Neural crest cell (in vitro differentiated cells): ENCODE data around the gene DLGAP3. TPM values are rescaled to one million over a fixed set of nuclear protein-coding genes. Genes with fewer than 3 reads are reported as not detected.

Experiments
- DNase-seq: peaks from one replicate; pipeline ENCODE4 v3.0.0; 2021; ENCODE audit warnings: low read depth, mixed read lengths, low spot score
- H3K27ac Mint-ChIP-seq: one replicate; pipeline ENCODE4 v1.8.0; 2021; ENCODE audit warnings: mild to moderate bottlenecking, mixed read lengths; ENCODE audit not compliant: unreplicated experiment
- H3K27me3 Mint-ChIP-seq: 2 replicates; pipeline ENCODE4 v1.8.0; 2021; ENCODE audit warnings: low read depth, mild to moderate bottlenecking, mixed read lengths
- H3K36me3 Mint-ChIP-seq: 2 replicates; pipeline ENCODE4 v1.8.0; 2021; ENCODE audit warnings: low read depth, mild to moderate bottlenecking, mixed read lengths
- H3K4me1 Mint-ChIP-seq: 2 replicates; pipeline ENCODE4 v1.8.0; 2021; ENCODE audit warnings: mixed read lengths
- H3K4me3 Mint-ChIP-seq: one replicate; pipeline ENCODE4 v1.8.0; 2021; ENCODE audit warnings: mild to moderate bottlenecking, mixed read lengths
- H3K9me3 Mint-ChIP-seq: 2 replicates; pipeline ENCODE4 v1.8.0; 2021; ENCODE audit warnings: mixed read lengths
- total RNA-seq: library from RNA; stranded (reverse); gene quantifications from 2 replicates; pipeline ENCODE4 v1.2.1, GENCODE V29; 2021
- TF ChIP-seq, protein P1 (sequence below): fragments of 200-600 bp; sonication (generic); conservative IDR thresholded peaks from 2 replicates; pipeline ENCODE4 v1.5.0; 2021; ENCODE audit warnings: antibody characterized with exemption, mild to moderate bottlenecking

The DLGAP3 gene
- total RNA-seq, 1 donor from 2014 or later, result 5.0 TPM

DNA sequence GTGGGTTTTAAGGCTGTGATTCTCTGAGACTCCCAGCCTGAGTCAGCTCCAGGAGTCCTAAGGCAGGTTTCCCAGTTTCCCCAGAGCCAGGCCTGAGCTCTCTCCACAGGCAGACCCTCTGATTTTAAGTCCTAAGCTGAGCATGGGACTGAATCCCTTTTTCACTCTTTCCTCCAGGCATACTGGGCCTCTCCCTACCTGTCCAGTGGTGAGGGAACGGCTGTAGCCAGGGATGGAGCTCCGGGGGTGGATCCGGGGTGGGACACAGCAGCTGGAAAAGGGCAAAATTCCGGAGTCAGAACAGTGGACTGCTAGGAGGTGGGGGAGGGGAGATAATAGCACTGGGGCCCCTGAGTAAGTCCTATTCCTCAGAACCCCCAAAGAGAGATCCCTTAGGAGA, 30.0 kb downstream of the DLGAP3 start:
- Mint-ChIP-seq H3K9me3 (no peaks in the 10 kb centered on the region), H3K27me3 (peaks cover 32% of the 10 kb centered on the region), H3K4me3 (no peak overlapping the region), H3K36me3 (no peaks in the 10 kb centered on the region), H3K27ac (no peak overlapping the region), H3K4me1 (no peaks in the 10 kb centered on the region)
- TF ChIP-seq, protein P1, sequence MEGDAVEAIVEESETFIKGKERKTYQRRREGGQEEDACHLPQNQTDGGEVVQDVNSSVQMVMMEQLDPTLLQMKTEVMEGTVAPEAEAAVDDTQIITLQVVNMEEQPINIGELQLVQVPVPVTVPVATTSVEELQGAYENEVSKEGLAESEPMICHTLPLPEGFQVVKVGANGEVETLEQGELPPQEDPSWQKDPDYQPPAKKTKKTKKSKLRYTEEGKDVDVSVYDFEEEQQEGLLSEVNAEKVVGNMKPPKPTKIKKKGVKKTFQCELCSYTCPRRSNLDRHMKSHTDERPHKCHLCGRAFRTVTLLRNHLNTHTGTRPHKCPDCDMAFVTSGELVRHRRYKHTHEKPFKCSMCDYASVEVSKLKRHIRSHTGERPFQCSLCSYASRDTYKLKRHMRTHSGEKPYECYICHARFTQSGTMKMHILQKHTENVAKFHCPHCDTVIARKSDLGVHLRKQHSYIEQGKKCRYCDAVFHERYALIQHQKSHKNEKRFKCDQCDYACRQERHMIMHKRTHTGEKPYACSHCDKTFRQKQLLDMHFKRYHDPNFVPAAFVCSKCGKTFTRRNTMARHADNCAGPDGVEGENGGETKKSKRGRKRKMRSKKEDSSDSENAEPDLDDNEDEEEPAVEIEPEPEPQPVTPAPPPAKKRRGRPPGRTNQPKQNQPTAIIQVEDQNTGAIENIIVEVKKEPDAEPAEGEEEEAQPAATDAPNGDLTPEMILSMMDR, result no peak
- no peak for DNase-seq

DNA sequence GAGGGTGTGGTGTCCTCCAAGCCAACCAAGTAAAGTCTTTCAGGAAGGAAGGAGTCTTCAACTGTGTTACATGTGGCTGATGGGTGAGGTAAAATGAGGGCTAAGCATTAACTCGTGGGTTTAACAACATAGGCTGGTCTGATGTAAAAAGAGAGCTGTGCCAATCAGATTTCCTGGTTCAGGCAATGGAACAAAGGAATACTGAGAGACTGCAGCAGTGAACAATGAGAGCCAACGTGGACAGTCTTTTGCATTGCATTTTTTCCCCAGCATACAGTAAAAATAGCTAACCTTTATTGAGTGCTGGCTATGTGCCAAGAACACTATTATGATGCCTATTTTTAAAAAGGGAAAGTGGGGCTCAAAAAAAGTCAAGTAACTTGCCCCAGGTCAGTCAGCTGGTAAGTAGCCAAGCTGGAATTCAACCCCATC, 31.1 kb downstream of the DLGAP3 start:
- Mint-ChIP-seq H3K36me3 (no peaks in the 10 kb centered on the region), H3K4me3 (no peak overlapping the region), H3K9me3 (peaks cover under 1% of the 10 kb centered on the region), H3K27me3 (peaks cover 27% of the 10 kb centered on the region), H3K4me1 (no peaks in the 10 kb centered on the region), H3K27ac (no peak overlapping the region)
- TF ChIP-seq, protein P1, result no peak
- DNase-seq, result no peak

DNA sequence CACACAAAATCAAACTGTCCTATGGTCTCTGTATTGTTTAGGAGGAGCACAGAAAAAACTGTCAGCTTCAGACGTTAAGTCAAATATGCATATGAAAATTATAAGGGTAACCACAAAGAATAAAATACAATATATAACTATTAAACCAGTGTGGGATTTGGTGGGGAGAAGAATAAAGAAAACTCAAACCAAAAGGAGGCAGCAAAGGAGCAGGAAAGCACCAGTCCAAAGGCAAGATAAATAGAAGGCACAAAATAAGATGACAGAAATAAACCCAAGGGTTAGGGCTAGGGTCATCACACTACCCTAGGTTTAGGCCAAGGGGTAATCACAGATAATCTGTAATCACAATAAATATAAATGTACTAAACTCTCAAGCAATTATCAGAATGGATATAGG, 32.8 kb downstream of the DLGAP3 start:
- H3K9me3 Mint-ChIP-seq, result peaks cover 8% of the 10 kb centered on the region
- peaks cover 5% of the 10 kb centered on the region for H3K36me3 Mint-ChIP-seq
- no peak overlapping the region for H3K27ac Mint-ChIP-seq
- no peak overlapping the region for H3K4me3 Mint-ChIP-seq
- H3K27me3 Mint-ChIP-seq, result peaks cover 15% of the 10 kb centered on the region
- TF ChIP-seq, protein P1, result no peak
- no peak for DNase-seq
- H3K4me1 Mint-ChIP-seq, result no peaks in the 10 kb centered on the region

DNA sequence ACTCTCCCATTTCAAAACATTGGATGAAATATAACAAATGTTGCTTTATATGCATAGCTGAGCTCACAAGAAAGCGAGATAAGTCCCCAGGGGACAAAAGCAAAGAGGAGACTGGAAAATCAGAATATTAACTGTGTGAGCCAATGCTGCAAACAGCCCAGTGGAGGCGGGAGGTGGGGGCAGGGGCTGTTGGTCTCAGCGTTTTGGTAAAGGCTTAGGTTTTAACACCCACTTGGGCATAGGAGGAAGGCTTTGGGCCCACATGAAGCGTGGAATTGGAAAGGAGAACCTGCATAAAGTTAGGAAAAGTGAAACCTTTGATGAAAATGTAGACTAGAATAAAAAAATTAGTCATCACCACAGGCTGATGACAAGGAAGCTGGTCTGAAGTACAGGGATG, 39.7 kb downstream of the DLGAP3 start:
- Mint-ChIP-seq H3K4me3 (no peak overlapping the region), H3K27ac (no peak overlapping the region), H3K9me3 (peaks cover 10% of the 10 kb centered on the region), H3K27me3 (peaks cover 58% of the 10 kb centered on the region), H3K4me1 (no peaks in the 10 kb centered on the region), H3K36me3 (peaks cover 5% of the 10 kb centered on the region)
- TF ChIP-seq, protein P1, result no peak
- DNase-seq, result no peak

DNA sequence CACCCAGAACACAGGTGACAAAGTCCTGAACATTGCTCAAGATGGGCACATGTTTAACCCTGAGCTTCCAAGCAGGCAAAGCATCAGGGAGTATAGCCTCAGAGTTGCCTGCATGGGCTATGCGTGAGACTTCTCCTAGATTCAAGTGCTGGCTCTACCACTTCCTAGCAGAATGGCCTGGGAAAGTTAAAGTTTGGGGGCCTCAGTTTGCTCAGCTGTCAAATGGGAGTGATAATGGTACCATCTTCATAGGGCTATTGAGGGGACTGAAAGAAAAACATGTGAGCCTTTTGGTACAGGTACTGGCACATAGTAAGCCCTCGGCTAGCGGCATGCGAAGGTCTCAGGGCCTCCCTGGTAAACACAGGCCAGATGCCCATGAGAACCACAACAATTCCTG, 41.9 kb downstream of the DLGAP3 start:
- peaks cover 79% of the 10 kb centered on the region for H3K27me3 Mint-ChIP-seq
- H3K4me3 Mint-ChIP-seq, result no peak overlapping the region
- H3K4me1 Mint-ChIP-seq, result no peaks in the 10 kb centered on the region
- DNase-seq, result no peak
- H3K9me3 Mint-ChIP-seq, result peaks cover 7% of the 10 kb centered on the region
- H3K27ac Mint-ChIP-seq, result no peak overlapping the region
- H3K36me3 Mint-ChIP-seq, result peaks cover 2% of the 10 kb centered on the region
- TF ChIP-seq, protein P1, result no peak
